ENCODE results near the gene P2RX4. TPM values are rescaled to one million over a fixed set of nuclear protein-coding genes. Genes with fewer than 3 reads are reported as not detected.

Gene P2RX4
- total and polyA plus RNA-seq, 2 of the 4 experiments (the other 2 are of a cell fraction): 9.5 to 12.6 TPM

DNA sequence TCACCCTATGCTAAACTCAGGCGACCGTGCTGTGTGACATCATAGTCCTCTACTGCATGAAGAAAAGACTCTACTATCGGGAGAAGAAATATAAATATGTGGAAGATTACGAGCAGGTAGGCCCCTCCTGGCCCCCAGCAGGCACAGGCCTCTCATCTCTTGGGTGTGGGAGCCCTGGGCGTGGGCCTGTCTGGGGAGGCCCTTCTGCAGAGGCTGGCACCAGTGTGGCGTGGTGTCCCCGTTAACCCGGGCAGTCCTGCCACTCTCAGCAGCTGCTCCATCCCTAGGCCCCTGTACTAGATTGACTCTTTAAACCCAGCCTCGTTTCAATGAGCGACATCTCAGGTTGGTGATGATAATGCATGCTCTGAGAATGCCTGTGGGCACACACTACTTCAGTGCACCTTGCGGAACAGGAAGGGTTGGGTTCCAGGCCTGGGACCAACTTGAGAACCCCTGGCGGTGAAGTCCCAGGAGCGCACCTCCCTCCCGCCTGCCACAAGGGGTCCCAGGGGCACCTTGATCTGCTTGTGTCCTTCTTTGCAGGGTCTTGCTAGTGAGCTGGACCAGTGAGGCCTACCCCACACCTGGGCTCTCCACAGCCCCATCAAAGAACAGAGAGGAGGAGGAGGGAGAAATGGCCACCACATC is 23.2 kb downstream of the P2RX4 start:
- no TSS peak for BruUV-seq (replicated peaks)
- ChIA-PET POLR2A (ENCODE audit: unreplicated experiment) (no interaction called here), CTCF (no interaction called here)
- H3K27ac ChIP-seq (ENCODE audit: insufficient read depth, low read length): no peak overlapping the region
- no peak for DNase-seq
- H3K18ac ChIP-seq (ENCODE audit: low read depth, low read length): no peak overlapping the region
- no peaks in the 10 kb centered on the region for H3K9me1 ChIP-seq (ENCODE audit: insufficient read depth, low read length)
- no peak overlapping the region for H2BK5ac ChIP-seq (ENCODE audit: low read depth, low read length, poor library complexity, severe bottlenecking)
- H4K91ac ChIP-seq (ENCODE audit: insufficient read depth, low read depth, low read length): no peak overlapping the region
- no peak overlapping the region for H2BK120ac ChIP-seq (ENCODE audit: low read depth, low read length)
- no peak overlapping the region for H2AK5ac ChIP-seq (ENCODE audit: low read depth, low read length)
- no peak overlapping the region for H2AFZ ChIP-seq (replicated peaks; ENCODE audit: low read length, poor library complexity)
- 100% methylated on average over 2 of the region's 14 CpGs; no CpG with 5 or more reads in 1 of the 2 experiments for WGBS, 2 experiments (ENCODE audit: extremely low coverage in 2 of 2, insufficient read length in 1 of 2)
- H3K4me3 ChIP-seq (ENCODE audit: insufficient read depth, low read depth, low read length): no peak overlapping the region
- H3K4me1 ChIP-seq (ENCODE audit: control insufficient read depth, insufficient read depth, low read length): no peaks in the 10 kb centered on the region; the same call in 1 of the 2 replicates
- no peak overlapping the region for H4K8ac ChIP-seq (ENCODE audit: low read depth in 2 of 2, low read length in 2 of 2)
- dilution Hi-C loops (cut with HindIII; ENCODE audit: low sequenced_read_pairs, unreplicated experiment): no loop called here
- no peak overlapping the region for H3K4ac ChIP-seq (ENCODE audit: low read depth, low read length)
- H3K36me3 ChIP-seq (ENCODE audit: control insufficient read depth, insufficient read depth, low read length): peaks cover 10% of the 10 kb centered on the region; the same call in 1 of the 2 replicates
- intact Hi-C loops (cut with micrococcal nuclease): no loop called here
- no peaks in the 10 kb centered on the region for H4K20me1 ChIP-seq (ENCODE audit: insufficient read depth, low read length)
- no peak overlapping the region for H3K23ac ChIP-seq (ENCODE audit: low read depth, low read length)
- H2BK15ac ChIP-seq (ENCODE audit: low read depth, low read length): no peak overlapping the region
- no peaks in the 10 kb centered on the region for H3K27me3 ChIP-seq (ENCODE audit: control insufficient read depth, insufficient read depth, low read length)
- no peaks in the 10 kb centered on the region for H3K9me3 ChIP-seq (ENCODE audit: control insufficient read depth, insufficient read depth, low read length)
- TF ChIP-seq MXI1 (IDR thresholded peaks at IDR 0.05; ENCODE audit: borderline replicate concordance, low read depth, low read length) (no peak), ELK1 (IDR thresholded peaks at IDR 0.05; ENCODE audit: borderline replicate concordance, low read depth, low read length) (no peak), USF2 (IDR thresholded peaks at IDR 0.05; ENCODE audit: low read depth, low read length) (no peak), RFX5 (IDR thresholded peaks at IDR 0.05; ENCODE audit: low read depth, low read length) (no peak)
- no peak overlapping the region for H3K9ac ChIP-seq (ENCODE audit: low read depth, low read length)
- no peak overlapping the region for H2BK20ac ChIP-seq (ENCODE audit: low read depth, low read length)
- in situ Hi-C loops (cut with MboI; ENCODE audit: low sequenced_read_pairs): no loop called here
- no peak overlapping the region for H4K5ac ChIP-seq (ENCODE audit: low read depth, low read length)
- H2AK9ac ChIP-seq (replicated peaks; ENCODE audit: low read depth, low read length, poor library complexity): no peak overlapping the region
- no peak for ATAC-seq (ENCODE audit: low read depth)
- no peak overlapping the region for H3K14ac ChIP-seq (replicated peaks; ENCODE audit: low read depth, low read length)
- H3K56ac ChIP-seq (ENCODE audit: extremely low read depth, insufficient read depth, low read length): no peak overlapping the region
- H3K79me1 ChIP-seq (ENCODE audit: low read depth in 1 of 2, low read length in 2 of 2): no peaks in the 10 kb centered on the region
- H3K4me2 ChIP-seq (ENCODE audit: low read depth, low read length): no peak overlapping the region
